ENCODE results near the gene GPR161.
"Not testable (repeated sequence)": the region's sequence is repeated elsewhere in the genome, so short reads cannot be mapped to it uniquely, and the experiment has no call there.

GRCh38 chr1:168181063-168181720, 44.5 kb upstream of the GPR161 start:
- not testable (repeated sequence) for TF ChIP-seq CTCF, POLR2A, POLR2AphosphoS5 (IDR thresholded peaks at IDR 0.05)
